ENCODE data around the gene RBM8A.

DNA sequence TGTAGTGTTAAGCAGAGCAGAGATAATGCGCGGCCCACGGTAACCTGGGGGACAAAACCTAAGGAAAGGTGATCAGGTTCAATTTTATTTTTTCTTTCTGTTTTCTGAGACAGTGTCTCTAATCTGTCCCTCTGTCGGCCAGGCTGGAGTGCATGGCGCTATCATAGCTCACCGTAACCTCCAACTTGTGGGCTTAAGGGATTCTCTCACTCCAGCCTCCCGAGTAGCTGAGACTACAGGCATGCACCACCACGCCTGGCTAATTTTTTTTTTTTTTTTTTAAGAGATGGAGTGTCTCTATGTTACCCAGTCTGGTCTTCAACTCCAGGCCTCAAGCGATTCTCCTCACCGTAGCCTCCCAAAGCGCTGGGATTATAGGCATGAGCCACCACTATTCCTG, 40.9 kb downstream of the RBM8A start:
- TF ChIP-seq, protein P1, sequence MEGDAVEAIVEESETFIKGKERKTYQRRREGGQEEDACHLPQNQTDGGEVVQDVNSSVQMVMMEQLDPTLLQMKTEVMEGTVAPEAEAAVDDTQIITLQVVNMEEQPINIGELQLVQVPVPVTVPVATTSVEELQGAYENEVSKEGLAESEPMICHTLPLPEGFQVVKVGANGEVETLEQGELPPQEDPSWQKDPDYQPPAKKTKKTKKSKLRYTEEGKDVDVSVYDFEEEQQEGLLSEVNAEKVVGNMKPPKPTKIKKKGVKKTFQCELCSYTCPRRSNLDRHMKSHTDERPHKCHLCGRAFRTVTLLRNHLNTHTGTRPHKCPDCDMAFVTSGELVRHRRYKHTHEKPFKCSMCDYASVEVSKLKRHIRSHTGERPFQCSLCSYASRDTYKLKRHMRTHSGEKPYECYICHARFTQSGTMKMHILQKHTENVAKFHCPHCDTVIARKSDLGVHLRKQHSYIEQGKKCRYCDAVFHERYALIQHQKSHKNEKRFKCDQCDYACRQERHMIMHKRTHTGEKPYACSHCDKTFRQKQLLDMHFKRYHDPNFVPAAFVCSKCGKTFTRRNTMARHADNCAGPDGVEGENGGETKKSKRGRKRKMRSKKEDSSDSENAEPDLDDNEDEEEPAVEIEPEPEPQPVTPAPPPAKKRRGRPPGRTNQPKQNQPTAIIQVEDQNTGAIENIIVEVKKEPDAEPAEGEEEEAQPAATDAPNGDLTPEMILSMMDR (IDR thresholded peaks at IDR 0.05; ENCODE audit: low read depth, low read length): no peak
- no peak for TF ChIP-seq POLR2A (IDR thresholded peaks at IDR 0.05; ENCODE audit: extremely low read depth, insufficient read length)

All from NB4 (cell line).